ENCODE measurements around the gene KCNQ5. TPM values are rescaled to one million over a fixed set of nuclear protein-coding genes. Genes with fewer than 3 reads are reported as not detected.

Gene KCNQ5
- 0.37 and 1.2 TPM in 2 replicates for total RNA-seq

DNA sequence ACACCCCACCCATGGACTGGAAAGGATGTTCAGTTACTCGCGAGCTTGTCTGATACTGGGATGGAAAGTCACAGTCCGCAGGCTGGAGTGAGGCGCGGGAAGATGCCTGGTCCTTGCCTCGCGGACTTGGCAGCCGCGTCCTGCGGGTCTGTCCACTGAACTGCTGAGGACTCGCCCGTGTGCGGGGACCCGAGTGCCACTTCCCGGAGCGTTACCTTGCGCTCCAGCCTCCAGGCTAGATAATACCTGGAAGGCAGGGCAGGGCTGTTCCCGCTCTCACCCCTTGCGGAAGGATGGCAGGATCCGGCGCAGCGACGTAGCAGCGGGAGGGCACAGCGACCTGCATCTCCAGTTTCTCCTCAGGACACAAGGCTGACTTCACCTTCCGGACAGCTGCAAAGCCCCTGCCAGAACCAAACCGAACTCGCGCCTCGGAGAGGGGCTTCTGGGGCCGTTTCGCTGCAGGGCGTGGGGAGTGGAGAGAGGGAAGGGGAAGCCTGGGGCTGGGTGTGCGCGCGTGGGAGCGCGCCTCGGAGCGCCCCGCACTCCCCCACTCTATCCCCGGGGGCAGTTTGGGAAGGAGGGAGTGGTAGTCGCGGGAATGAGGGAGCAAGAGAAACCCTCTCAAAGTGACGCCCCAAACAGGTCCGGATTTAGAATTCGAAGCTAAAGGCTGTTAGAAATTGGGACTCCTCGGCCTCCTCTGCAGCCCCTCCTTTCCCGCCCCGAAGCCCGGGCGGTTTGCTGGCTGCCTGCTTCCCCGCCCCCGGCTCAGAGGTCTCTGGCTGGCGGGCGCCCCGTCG is at the start of gene KCNQ5:
TSS of gene KCNQ5 (plus strand) at position 774 of the 803 bp plus-strand sequence.

DNA sequence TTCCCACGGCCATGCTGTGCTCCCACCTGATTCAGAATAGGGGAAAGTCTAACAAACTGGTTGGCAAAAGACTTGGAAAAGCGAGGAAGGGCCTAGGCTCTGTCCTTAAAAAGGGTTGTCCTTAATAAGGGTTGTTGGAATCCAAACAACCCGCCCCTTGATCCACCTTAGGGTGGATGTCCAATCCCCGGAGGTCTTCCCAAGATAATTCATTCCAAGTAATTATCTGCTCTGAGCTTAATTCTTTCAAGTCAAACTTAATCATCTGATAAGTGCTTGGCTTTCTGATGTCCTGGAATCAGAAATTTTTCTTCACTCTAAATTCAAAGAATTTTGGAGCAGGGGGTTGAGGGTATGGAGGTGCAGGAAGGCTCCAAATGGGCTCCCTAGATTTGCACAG is 603.5 kb downstream of the KCNQ5 start, which contains the start of gene KHDC1L:
TSS of gene KHDC1L (minus strand) at position 101 of the 400 bp plus-strand sequence. CDS start at position 13, 88 bp downstream.

Small RNAs within 50 kb of the gene (small RNA-seq; reads per million reads assigned to genes)
- gene MIR4282, result not detected

Data from subcutaneous preadipocyte (primary cell).